Adipose tissue (tissue), 3 donors: ENCODE data around the gene GCA. TPM values are rescaled to one million over a fixed set of nuclear protein-coding genes. Genes with fewer than 3 reads are reported as not detected.

Experiments used
- H3K27ac ChIP-seq: one replicate; pipeline ENCODE4 v1.5.1; 2013; ENCODE audit warnings: low read depth, low read length
- WGBS, 3 donors: extraction: QIAGEN DNeasy Blood & Tissue Kit; methylation state at CpG; one replicate each; pipeline ENCODE4 v1.1.7; 2013; 5-methylcytosine and 5-hydroxymethylcytosine counted together
- polyA plus RNA-seq, 3 donors: library from polyadenylated mRNA; stranded (reverse); fragments of 200-250 nt; gene quantifications; one replicate each; pipeline ENCODE4 v1.2.3, GENCODE V29; 2013
- donor health status: healthy with polysubstance abuse.
- donor health status: Bipolar disorder and iron deficiency.
- donor health status: healthy.

GCA gene
- polyA plus RNA-seq, 3 donors, result 17.7 to 56.0 (median 36.6) TPM

- H3K27ac ChIP-seq, result no peak overlapping the region
- WGBS, 3 donors, result 77 to 100% (median 88%) methylated on average over 1 of the region's 1 CpG
Observed at GRCh38 chr2:162324953-162325352, 19.0 kb upstream of the GCA start.

GRCh38 chr2:162327134-162327769 lies 16.7 kb upstream of the GCA start:
- WGBS, 3 donors, result 60 to 66% (median 65%) methylated on average over 5 of the region's 5 CpGs
- no peak overlapping the region for H3K27ac ChIP-seq

- 96 to 98% (median 96%) methylated on average over 15 of the region's 15 CpGs for WGBS, 3 donors
- H3K27ac ChIP-seq, result no peak overlapping the region
Observed at GRCh38 chr2:162327806-162328205, 16.1 kb upstream of the GCA start.

- 77 to 91% (median 83%) methylated on average over 12 of the region's 12 CpGs for WGBS, 3 donors
- no peak overlapping the region for H3K27ac ChIP-seq
Observed at GRCh38 chr2:162328424-162329157, 15.3 kb upstream of the GCA start.

- WGBS, 3 donors, result 96 to 99% (median 97%) methylated on average over 1 of the region's 1 CpG
- H3K27ac ChIP-seq, result no peak overlapping the region
Observed at GRCh38 chr2:162330881-162331280, 13.1 kb upstream of the GCA start.

- 22 to 55% (median 24%) methylated on average over 3 of the region's 3 CpGs for WGBS, 3 donors
- no peak overlapping the region for H3K27ac ChIP-seq
Observed at GRCh38 chr2:162333968-162334367, 10.0 kb upstream of the GCA start.

GRCh38 chr2:162337868-162338267 lies 6.1 kb upstream of the GCA start:
- WGBS, 3 donors, result 51 to 94% (median 60%) methylated on average over 2 of the region's 2 CpGs
- no peak overlapping the region for H3K27ac ChIP-seq

- no peak overlapping the region for H3K27ac ChIP-seq
Observed at GRCh38 chr2:162340822-162341221, 3.1 kb upstream of the GCA start.

- H3K27ac ChIP-seq, result no peak overlapping the region
- WGBS, 3 donors, result 37 to 59% (median 38%) methylated on average over 3 of the region's 3 CpGs
Observed at GRCh38 chr2:162342321-162342720, 1.6 kb upstream of the GCA start.

GRCh38 chr2:162342841-162343240 lies 1.1 kb upstream of the GCA start:
- 43 to 82% (median 46%) methylated on average over 2 of the region's 2 CpGs for WGBS, 3 donors
- H3K27ac ChIP-seq, result no peak overlapping the region

- 28 to 50% (median 43%) methylated on average over 4 of the region's 4 CpGs for WGBS, 3 donors
- no peak overlapping the region for H3K27ac ChIP-seq
Observed at GRCh38 chr2:162343492-162343823, 474 bp upstream of the GCA start.

- 3 to 6% (median 6%) methylated on average over 8 of the region's 8 CpGs for WGBS, 3 donors
- H3K27ac ChIP-seq, result peak overlapping the region; percentile 11
Observed at GRCh38 chr2:162344617-162344950, 652 bp downstream of the GCA start.

GRCh38 chr2:162365392-162365791 lies 21.5 kb downstream of the GCA start:
- 70 to 83% (median 78%) methylated on average over 2 of the region's 2 CpGs for WGBS, 3 donors
- no peak overlapping the region for H3K27ac ChIP-seq

- 74 to 84% (median 74%) methylated on average over 1 of the region's 1 CpG for WGBS, 3 donors
- H3K27ac ChIP-seq, result no peak overlapping the region
Observed at GRCh38 chr2:162368494-162368893, 24.6 kb downstream of the GCA start.

- WGBS, 3 donors, result 43 to 77% (median 60%) methylated on average over 1 of the region's 1 CpG
- no peak overlapping the region for H3K27ac ChIP-seq
Observed at GRCh38 chr2:162369551-162369950, 25.6 kb downstream of the GCA start.

GRCh38 chr2:162370931-162371330 lies 27.0 kb downstream of the GCA start:
- WGBS, 3 donors, result 76 to 80% (median 80%) methylated on average over 3 of the region's 3 CpGs
- no peak overlapping the region for H3K27ac ChIP-seq

GRCh38 chr2:162372818-162373217 lies 28.9 kb downstream of the GCA start:
- no peak overlapping the region for H3K27ac ChIP-seq

- 85 to 90% (median 86%) methylated on average over 12 of the region's 12 CpGs for WGBS, 3 donors
- H3K27ac ChIP-seq, result no peak overlapping the region
Observed at GRCh38 chr2:162379719-162380580, 36.0 kb downstream of the GCA start.

GRCh38 chr2:162381851-162382250 lies 37.9 kb downstream of the GCA start:
- H3K27ac ChIP-seq, result no peak overlapping the region
- 51 to 55% (median 52%) methylated on average over 4 of the region's 4 CpGs for WGBS, 3 donors

- H3K27ac ChIP-seq, result no peak overlapping the region
- WGBS, 3 donors, result 8 to 15% (median 10%) methylated on average over 1 of the region's 1 CpG
Observed at GRCh38 chr2:162382278-162382677, 38.3 kb downstream of the GCA start.
